ENCODE measurements around the gene AMIGO2.
A peak's percentile ranks its signal among the peaks of the same experiment; 100 is the strongest.

Gene AMIGO2

GRCh38 chr12:47097276-47097896, 17.6 kb upstream of the AMIGO2 start:
- no peak for DNase-seq

- DNase-seq: no peak
Observed at GRCh38 chr12:47095446-47096236, 15.9 kb upstream of the AMIGO2 start.

GRCh38 chr12:47094804-47095203, 15.0 kb upstream of the AMIGO2 start:
- no peak for DNase-seq

- DNase-seq: no peak
Observed at GRCh38 chr12:47091009-47091408, 11.2 kb upstream of the AMIGO2 start.

- DNase-seq: no peak
Observed at GRCh38 chr12:47088021-47088944, 8.5 kb upstream of the AMIGO2 start.

GRCh38 chr12:47087088-47087688, 7.4 kb upstream of the AMIGO2 start:
- no peak for DNase-seq

GRCh38 chr12:47085815-47086252, 6.1 kb upstream of the AMIGO2 start:
- DNase-seq: peak; percentile 82

GRCh38 chr12:47084172-47084571, 4.4 kb upstream of the AMIGO2 start:
- DNase-seq: no peak

- no peak for DNase-seq
Observed at GRCh38 chr12:47082796-47083621, 3.2 kb upstream of the AMIGO2 start.

- no peak for DNase-seq
Observed at GRCh38 chr12:47082283-47082682, 2.5 kb upstream of the AMIGO2 start.

- DNase-seq: peak; percentile 58
Observed at GRCh38 chr12:47080725-47081502, 1.2 kb upstream of the AMIGO2 start.

- DNase-seq: peak; percentile 31
Observed at GRCh38 chr12:47079981-47080724, 394 bp upstream of the AMIGO2 start.

- DNase-seq: peak; percentile 52
Observed at GRCh38 chr12:47078733-47079467, 859 bp downstream of the AMIGO2 start.

GRCh38 chr12:47078086-47078395, 1.7 kb downstream of the AMIGO2 start:
- DNase-seq: no peak

GRCh38 chr12:47077206-47078085, 2.3 kb downstream of the AMIGO2 start:
- DNase-seq: no peak

- no peak for DNase-seq
Observed at GRCh38 chr12:47075192-47076084, 4.3 kb downstream of the AMIGO2 start.

- no peak for DNase-seq
Observed at GRCh38 chr12:47074757-47075156, 5.0 kb downstream of the AMIGO2 start.

- no peak for DNase-seq
Observed at GRCh38 chr12:47073951-47074350, 5.8 kb downstream of the AMIGO2 start.
